NCI-H1092 treated with DMSO at 0.1 percent for 48 hours (cell line): ENCODE results near the gene CFAP210.

ENCODE experiments used
- DNase-seq: peaks from one replicate; lab custom pipeline; 2025; lab: John Stamatoyannopoulos, UW

The CFAP210 gene

GRCh38 chr2:169694113-169694893, at the start of gene CFAP210, which contains the start of gene PHOSPHO2:
TSS of gene CFAP210 (minus strand) at chr2:169694405. CDS start at chr2:169694327, 78 bp downstream.
TSS of gene PHOSPHO2 (plus strand) at chr2:169694469. CDS start at chr2:169700972, 6,503 bp downstream.
- peak; percentile 89 for DNase-seq

- DNase-seq: no peak
These were observed 49.3 kb upstream of the CFAP210 start for GRCh38 chr2:169743549-169743948.

- DNase-seq: no peak
These were observed 45.1 kb upstream of the CFAP210 start for GRCh38 chr2:169739351-169739750.

GRCh38 chr2:169738566-169739229, 44.5 kb upstream of the CFAP210 start:
- DNase-seq: no peak

- DNase-seq: no peak
These were observed 42.7 kb upstream of the CFAP210 start for GRCh38 chr2:169736902-169737301.

- DNase-seq: no peak
These were observed 41.4 kb upstream of the CFAP210 start for GRCh38 chr2:169735623-169736022.

GRCh38 chr2:169734169-169734847, 40.1 kb upstream of the CFAP210 start:
- peak; percentile 33 for DNase-seq

GRCh38 chr2:169732583-169733358, 38.6 kb upstream of the CFAP210 start:
- DNase-seq: peak; percentile 38

GRCh38 chr2:169732075-169732474, 37.9 kb upstream of the CFAP210 start:
- no peak for DNase-seq

GRCh38 chr2:169729274-169729605, 35.0 kb upstream of the CFAP210 start:
- DNase-seq: no peak

GRCh38 chr2:169727065-169727464, 32.9 kb upstream of the CFAP210 start:
- DNase-seq: no peak

GRCh38 chr2:169721016-169721415, 26.8 kb upstream of the CFAP210 start:
- no peak for DNase-seq

GRCh38 chr2:169718930-169719504, 24.8 kb upstream of the CFAP210 start:
- no peak for DNase-seq

- DNase-seq: no peak
These were observed 23.5 kb upstream of the CFAP210 start for GRCh38 chr2:169717691-169718063.

GRCh38 chr2:169716938-169717690, 22.9 kb upstream of the CFAP210 start:
- DNase-seq: no peak

- DNase-seq: peak; percentile 35
These were observed 22.2 kb upstream of the CFAP210 start for GRCh38 chr2:169716238-169716886.

GRCh38 chr2:169715379-169716237, 21.4 kb upstream of the CFAP210 start:
- peak; percentile 52 for DNase-seq

GRCh38 chr2:169714699-169715098, 20.5 kb upstream of the CFAP210 start:
- no peak for DNase-seq

- DNase-seq: no peak
These were observed 19.1 kb upstream of the CFAP210 start for GRCh38 chr2:169713331-169713730.
